Measurements from ENCODE around the gene CCDC187.

CCDC187 gene

DNA sequence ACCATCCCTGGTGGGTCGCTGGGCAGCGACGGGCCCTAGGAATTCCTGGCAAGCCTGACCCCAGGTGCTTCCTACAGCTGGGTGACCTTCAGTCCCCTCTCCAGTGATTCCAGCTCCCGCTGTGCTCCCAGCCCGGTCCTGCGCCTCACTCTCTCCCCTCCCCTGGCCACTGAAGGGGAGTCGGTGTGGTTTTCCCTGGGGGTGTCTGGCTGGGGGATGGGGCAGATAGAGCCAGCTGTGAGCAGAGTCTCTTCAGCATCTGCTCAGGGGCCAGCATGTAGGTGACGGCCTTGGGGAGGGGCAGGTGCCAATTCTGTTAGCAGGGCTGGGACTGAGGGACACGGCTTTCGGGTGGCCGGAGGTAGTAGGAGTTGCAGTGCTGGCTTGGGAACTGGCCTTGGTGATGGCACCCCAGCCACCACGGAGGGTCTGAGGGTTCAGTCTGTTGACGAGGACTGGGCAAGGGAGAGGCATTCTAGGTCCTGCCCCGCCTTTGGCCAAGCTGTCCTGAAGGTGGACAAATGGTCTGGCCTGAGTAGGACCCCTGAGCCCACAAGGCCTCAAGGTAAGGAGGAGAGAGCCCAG is 26.6 kb upstream of the CCDC187 start:
- Histone ChIP-seq H3K9me3 (ENCODE audit: control insufficient read depth, low read depth, low read length) (no peaks in the 10 kb centered on the region), H3K4me1 (ENCODE audit: control insufficient read depth, low read depth, low read length) (peaks cover 11% of the 10 kb centered on the region), H3K4me3 (ENCODE audit: low read length) (no peak overlapping the region), H3K9ac (ENCODE audit: low read length) (no peak overlapping the region), H3K36me3 (ENCODE audit: control insufficient read depth, low read depth, low read length) (no peaks in the 10 kb centered on the region), H3K27ac (ENCODE audit: low read length) (no peak overlapping the region), H3K27me3 (ENCODE audit: control insufficient read depth, insufficient read depth, low read length) (no peaks in the 10 kb centered on the region)

DNA sequence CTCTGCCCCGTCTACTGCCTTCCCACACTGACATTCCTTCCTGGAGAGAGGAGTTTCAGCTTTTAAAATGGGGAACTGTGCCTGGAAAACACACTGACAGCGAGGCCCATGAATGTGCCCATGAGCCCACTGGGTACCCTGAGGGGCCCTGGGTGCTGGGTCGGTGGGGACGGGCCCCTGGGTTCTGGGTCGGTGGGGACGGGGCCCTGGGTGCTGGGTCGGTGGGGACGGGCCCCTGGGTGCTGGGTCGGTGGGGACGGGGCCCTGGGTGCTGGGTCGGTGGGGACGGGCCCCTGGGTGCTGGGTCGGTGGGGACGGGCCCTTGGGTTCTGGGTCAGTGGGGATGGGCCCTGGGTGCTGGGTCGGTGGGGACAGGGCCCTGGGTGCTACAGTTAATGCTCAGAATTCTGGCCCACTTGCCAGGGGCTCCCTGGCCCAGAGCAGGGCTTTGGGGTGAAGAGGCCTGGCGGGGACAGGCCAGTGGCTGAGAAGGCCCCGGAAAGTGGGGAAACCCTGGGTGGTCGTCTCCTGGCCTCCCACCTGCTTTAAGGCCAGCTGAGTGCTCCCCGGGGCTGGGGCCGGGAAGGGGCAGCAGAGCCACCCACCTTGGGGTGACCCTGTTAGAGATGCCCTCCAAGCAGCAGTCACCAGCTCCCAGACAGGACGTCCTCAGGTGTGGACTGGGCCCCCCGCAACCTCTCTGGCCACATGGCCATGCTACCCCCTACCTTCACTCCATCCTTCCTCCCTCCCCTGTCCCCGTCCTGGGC is 25.9 kb upstream of the CCDC187 start:
- Histone ChIP-seq H3K9me3 (ENCODE audit: control insufficient read depth, low read depth, low read length) (no peaks in the 10 kb centered on the region), H3K4me3 (ENCODE audit: low read length) (no peak overlapping the region), H3K27me3 (ENCODE audit: control insufficient read depth, insufficient read depth, low read length) (no peaks in the 10 kb centered on the region), H3K27ac (ENCODE audit: low read length) (no peak overlapping the region), H3K36me3 (ENCODE audit: control insufficient read depth, low read depth, low read length) (no peaks in the 10 kb centered on the region), H3K4me1 (ENCODE audit: control insufficient read depth, low read depth, low read length) (peaks cover 11% of the 10 kb centered on the region), H3K9ac (ENCODE audit: low read length) (no peak overlapping the region)

DNA sequence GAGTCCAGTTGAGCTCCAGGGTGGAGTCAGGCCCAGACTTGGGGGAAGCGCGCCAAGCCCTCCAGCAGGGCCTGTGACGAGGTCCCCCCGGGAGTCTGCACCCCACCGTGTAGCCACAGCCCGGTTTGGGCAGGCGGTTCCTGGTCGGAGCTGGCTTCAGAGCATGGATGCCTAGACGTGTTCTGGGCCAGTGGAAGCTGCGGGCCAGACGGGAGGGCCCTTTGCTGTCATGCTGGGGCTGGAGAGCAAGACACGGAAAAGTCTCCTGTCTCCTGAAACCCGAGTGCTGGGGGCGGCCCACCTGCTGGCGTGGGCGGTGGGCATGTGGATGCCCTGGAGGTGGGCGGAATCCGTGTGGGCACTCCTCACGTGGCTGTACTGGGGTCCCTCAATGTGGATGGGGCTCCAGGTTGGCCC is 25.3 kb upstream of the CCDC187 start:
- no peak overlapping the region for H3K27ac ChIP-seq (ENCODE audit: low read length)
- no peaks in the 10 kb centered on the region for H3K36me3 ChIP-seq (ENCODE audit: control insufficient read depth, low read depth, low read length)
- H3K4me3 ChIP-seq (ENCODE audit: low read length), result no peak overlapping the region
- H3K9ac ChIP-seq (ENCODE audit: low read length), result no peak overlapping the region
- H3K9me3 ChIP-seq (ENCODE audit: control insufficient read depth, low read depth, low read length), result no peaks in the 10 kb centered on the region
- no peaks in the 10 kb centered on the region for H3K27me3 ChIP-seq (ENCODE audit: control insufficient read depth, insufficient read depth, low read length)
- H3K4me1 ChIP-seq (ENCODE audit: control insufficient read depth, low read depth, low read length), result peaks cover 11% of the 10 kb centered on the region

DNA sequence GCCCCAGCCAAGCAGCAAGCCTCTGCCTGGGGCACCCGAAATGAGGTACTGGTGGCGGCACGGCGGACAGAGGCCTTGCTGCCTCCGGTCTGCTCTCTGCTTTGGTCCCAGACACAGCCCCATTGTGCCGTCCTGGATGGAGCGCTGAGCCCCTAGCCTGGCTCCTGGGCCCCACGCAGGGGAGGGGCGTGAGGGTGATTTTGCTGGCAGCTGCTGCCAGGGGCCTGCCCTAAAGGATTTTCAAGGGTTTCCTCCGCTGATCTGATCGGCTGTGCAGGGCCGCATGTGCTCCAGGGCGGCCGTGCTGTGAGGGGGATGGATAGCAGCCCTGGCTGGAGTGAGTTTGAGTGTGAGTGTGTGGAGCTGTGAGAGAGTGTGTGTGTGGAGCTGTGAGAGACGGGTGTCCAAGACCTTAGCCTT is 24.7 kb upstream of the CCDC187 start:
- Histone ChIP-seq H3K9me3 (ENCODE audit: control insufficient read depth, low read depth, low read length) (no peaks in the 10 kb centered on the region), H3K36me3 (ENCODE audit: control insufficient read depth, low read depth, low read length) (no peaks in the 10 kb centered on the region), H3K9ac (ENCODE audit: low read length) (no peak overlapping the region), H3K27ac (ENCODE audit: low read length) (no peak overlapping the region), H3K4me3 (ENCODE audit: low read length) (peak overlapping the region; percentile 48), H3K27me3 (ENCODE audit: control insufficient read depth, insufficient read depth, low read length) (no peaks in the 10 kb centered on the region), H3K4me1 (ENCODE audit: control insufficient read depth, low read depth, low read length) (peaks cover 11% of the 10 kb centered on the region)

DNA sequence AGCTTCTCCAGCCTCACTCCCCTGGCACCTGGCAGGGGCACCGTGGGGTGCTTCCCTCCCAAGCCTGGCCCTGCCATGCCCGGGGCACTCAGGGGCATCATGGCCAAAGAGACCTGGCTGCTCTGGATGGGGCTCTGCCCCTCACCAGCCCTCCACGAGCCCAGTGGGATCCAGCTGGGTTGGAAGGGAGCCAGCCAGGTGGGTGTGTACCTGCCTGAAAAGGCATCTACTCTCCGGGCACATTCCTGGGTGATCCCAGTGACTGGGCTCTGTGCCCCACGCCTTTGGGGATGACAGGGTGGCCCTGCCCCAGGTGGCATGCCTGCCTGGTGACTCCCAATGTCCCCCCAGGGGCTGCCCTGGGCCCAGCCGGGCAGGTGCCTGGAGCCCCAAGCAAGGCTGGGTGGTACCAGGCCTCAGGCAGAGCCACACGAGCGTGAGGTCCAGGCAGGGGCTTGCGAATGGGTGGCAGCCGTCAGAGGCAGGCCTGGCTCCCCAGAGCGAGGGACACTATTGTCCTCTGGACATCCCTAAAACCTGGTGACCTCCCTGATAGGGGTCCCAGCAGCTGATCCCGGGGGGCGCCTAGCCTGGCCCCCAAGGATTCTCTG is 24.2 kb upstream of the CCDC187 start:
- no peaks in the 10 kb centered on the region for H3K36me3 ChIP-seq (ENCODE audit: control insufficient read depth, low read depth, low read length)
- H3K9ac ChIP-seq (ENCODE audit: low read length), result peak overlapping the region; percentile 22
- peaks cover 11% of the 10 kb centered on the region for H3K4me1 ChIP-seq (ENCODE audit: control insufficient read depth, low read depth, low read length)
- H3K27ac ChIP-seq (ENCODE audit: low read length), result no peak overlapping the region
- peak overlapping the region; percentile 48 for H3K4me3 ChIP-seq (ENCODE audit: low read length)
- H3K27me3 ChIP-seq (ENCODE audit: control insufficient read depth, insufficient read depth, low read length), result no peaks in the 10 kb centered on the region
- H3K9me3 ChIP-seq (ENCODE audit: control insufficient read depth, low read depth, low read length), result no peaks in the 10 kb centered on the region

DNA sequence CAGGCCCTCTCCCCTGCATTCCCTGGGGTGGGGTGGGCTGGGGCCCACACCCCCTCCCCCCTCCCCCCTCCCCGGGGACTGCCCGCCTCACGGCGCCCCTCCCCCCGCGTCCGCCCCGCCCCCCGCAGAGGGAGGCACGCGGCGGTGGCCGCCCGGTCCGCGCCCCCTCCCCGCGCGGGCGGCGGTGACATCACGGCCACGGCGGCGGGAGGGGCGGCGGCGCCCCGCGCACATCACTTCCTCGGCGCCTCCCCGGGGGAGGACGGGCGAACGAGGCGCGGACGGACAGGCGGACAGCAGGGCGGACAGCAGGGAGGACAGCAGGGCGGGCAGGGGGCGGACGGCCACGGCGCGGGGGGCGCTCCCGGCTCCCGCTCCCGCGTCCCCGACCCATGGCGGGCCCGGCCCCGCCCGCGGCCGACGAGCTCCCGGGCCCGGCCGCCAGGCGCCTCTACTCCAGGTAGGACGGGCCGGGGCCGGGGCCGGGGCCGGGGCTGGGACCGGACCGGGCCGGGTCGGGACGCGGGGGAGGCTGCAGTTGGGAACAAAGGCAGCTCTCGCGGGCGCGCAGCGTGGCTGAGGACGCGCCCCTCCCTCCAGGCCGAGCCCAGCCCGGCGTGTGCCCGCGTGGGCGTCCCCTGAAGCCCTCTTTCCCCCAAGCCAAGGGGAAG is 23.5 kb upstream of the CCDC187 start, which contains the start of gene GPSM1:
Gene GPSM1 (plus strand): TSS at position 236 of the 671 bp plus-strand sequence. CDS start 157 bp downstream, at position 393.
- no peak within 1 kb of the TSS for H3K27ac ChIP-seq (ENCODE audit: low read length)

DNA sequence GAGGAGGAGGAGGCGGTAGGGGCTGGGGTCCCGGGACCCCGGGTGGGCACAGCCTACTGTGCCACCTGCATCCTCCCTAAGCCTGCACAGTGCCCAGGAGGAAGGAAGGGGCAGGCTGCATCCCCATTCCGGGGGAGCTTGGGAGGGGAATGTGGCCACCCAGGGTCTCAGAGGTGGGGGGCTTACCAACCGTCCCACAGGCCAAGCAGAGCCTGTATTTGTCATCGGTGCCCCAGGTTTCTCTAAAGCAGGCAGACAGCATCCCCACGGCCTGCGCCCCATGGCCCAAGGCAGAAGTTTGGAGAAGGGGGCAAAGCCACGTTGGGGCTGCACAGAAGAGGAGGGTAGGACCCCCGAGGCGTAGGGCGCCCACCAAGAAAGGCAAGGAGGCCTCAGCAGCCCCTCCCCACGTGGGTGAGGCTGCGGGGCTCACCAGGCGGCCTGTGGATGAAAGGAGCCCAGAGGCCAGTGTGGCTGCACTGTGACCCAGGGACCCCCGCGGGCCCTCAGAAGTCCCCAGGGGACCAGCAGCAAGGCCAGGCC is 22.9 kb upstream of the CCDC187 start:
- Histone ChIP-seq H3K36me3 (ENCODE audit: control insufficient read depth, low read depth, low read length) (no peaks in the 10 kb centered on the region), H3K9ac (ENCODE audit: low read length) (no peak overlapping the region), H3K4me3 (ENCODE audit: low read length) (no peak overlapping the region), H3K27ac (ENCODE audit: low read length) (no peak overlapping the region), H3K9me3 (ENCODE audit: control insufficient read depth, low read depth, low read length) (no peaks in the 10 kb centered on the region), H3K27me3 (ENCODE audit: control insufficient read depth, insufficient read depth, low read length) (no peaks in the 10 kb centered on the region), H3K4me1 (ENCODE audit: control insufficient read depth, low read depth, low read length) (peaks cover 11% of the 10 kb centered on the region)

More for the DNA sequence above, 23.5 kb upstream of the CCDC187 start, which contains the start of gene GPSM1:
- Histone ChIP-seq H3K27me3 (ENCODE audit: control insufficient read depth, insufficient read depth, low read length) (no peaks in the 10 kb centered on the region), H3K4me3 (ENCODE audit: low read length) (peak within 1 kb of the TSS; percentile 48), H3K4me1 (ENCODE audit: control insufficient read depth, low read depth, low read length) (peaks cover 11% of the 10 kb centered on the region), H3K9ac (ENCODE audit: low read length) (peak within 1 kb of the TSS; percentile 22), H3K36me3 (ENCODE audit: control insufficient read depth, low read depth, low read length) (no peaks in the 10 kb centered on the region), H3K9me3 (ENCODE audit: control insufficient read depth, low read depth, low read length) (no peaks in the 10 kb centered on the region)

DNA sequence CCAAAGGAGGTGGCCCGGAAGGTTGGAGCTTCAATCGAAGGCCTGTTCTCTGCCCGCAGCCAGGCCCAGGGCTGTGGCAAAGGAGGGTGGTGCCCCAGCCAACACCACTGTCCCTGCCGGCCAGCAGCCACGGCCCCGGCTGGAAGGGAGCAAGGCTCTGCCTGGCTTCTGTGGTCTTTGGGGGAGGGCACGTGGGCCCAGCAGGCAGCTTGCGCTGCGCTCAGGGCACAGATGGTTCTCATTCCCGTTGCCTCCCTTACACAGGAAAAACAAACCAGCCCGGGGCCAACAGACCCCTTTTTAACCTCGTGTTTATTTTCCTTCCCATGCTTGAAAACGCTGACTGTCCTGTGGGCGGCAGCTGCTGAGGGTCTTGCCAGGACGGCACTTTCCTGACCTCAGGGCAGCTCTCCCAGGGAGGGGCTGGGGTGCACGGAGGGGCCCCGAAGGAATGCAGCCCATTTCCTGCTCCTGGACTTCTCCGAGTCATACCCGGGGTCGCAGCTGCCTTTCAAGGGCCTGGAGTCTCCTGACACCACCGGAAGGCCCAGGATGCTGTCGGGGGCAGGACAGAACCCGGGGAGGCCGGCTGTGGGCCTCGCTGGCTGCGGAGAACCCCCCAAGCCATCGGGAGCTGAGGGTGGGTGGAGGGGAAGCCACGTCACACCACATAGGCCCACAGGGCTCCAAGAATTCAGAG is 22.3 kb upstream of the CCDC187 start:
- no peaks in the 10 kb centered on the region for H3K27me3 ChIP-seq (ENCODE audit: control insufficient read depth, insufficient read depth, low read length)
- H3K36me3 ChIP-seq (ENCODE audit: control insufficient read depth, low read depth, low read length), result no peaks in the 10 kb centered on the region
- H3K9me3 ChIP-seq (ENCODE audit: control insufficient read depth, low read depth, low read length), result no peaks in the 10 kb centered on the region
- peaks cover 11% of the 10 kb centered on the region for H3K4me1 ChIP-seq (ENCODE audit: control insufficient read depth, low read depth, low read length)
- no peak overlapping the region for H3K9ac ChIP-seq (ENCODE audit: low read length)
- H3K4me3 ChIP-seq (ENCODE audit: low read length), result no peak overlapping the region
- H3K27ac ChIP-seq (ENCODE audit: low read length), result no peak overlapping the region

DNA sequence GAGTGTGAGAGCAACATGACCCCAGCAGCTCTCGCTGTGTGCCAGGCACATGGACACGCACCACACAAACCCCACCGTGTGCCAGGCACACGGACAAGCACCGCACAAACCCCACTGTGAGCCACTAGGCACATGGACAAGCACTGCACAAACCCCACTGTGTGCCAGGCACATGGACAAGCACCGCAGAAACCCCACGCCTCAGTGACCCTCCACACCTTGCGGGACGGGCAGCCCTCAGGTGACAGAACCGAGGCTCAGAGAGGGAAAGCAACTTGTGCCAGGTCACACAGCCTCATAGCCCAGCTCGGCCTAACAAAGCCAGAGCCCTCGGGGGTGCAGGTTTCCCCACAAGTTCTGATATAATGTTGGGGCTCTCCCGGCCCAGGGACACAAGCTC is 21.5 kb upstream of the CCDC187 start:
- no peaks in the 10 kb centered on the region for H3K27me3 ChIP-seq (ENCODE audit: control insufficient read depth, insufficient read depth, low read length)
- peaks cover 11% of the 10 kb centered on the region for H3K4me1 ChIP-seq (ENCODE audit: control insufficient read depth, low read depth, low read length)
- no peak overlapping the region for H3K9ac ChIP-seq (ENCODE audit: low read length)
- no peaks in the 10 kb centered on the region for H3K36me3 ChIP-seq (ENCODE audit: control insufficient read depth, low read depth, low read length)
- no peak overlapping the region for H3K27ac ChIP-seq (ENCODE audit: low read length)
- H3K4me3 ChIP-seq (ENCODE audit: low read length), result no peak overlapping the region
- H3K9me3 ChIP-seq (ENCODE audit: control insufficient read depth, low read depth, low read length), result no peaks in the 10 kb centered on the region

DNA sequence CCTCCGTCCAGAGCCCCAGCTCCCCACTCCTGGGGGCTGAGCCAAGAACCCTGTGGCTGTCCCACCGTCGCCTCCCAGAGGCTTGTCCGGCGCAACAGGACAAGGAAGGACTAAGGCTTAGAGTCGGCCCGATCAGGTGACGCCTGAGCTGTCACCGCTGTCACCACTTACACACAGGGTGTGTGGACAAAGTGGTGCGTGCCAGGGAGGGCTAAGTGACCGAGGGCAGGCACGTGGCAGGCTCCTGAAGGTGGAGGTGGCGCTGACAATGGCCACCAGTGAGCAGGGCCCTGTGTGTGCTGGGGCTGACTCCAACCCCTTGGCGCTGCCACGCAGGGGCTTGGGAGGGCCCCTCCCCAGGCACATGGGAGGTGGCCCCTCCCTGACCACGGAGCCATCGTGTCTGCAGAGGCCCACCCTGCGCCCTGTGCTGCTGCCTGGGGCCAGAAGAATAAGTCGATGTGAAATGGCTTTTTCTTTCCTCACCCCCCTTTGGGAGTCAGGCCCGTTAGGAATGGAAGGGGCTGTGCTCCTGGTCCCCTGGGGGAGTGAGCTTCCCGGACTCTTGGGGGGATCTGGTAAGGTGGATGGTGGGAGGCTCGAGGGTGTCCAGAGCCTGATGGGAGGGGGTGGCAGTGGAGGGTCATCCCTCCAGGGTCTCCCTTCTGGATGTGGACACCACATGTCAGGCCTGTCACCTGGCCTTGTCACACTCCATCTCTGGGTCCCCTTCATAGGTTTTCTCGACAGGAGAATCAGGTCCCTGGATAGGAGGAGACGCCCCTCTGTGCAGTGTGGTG is 20.8 kb upstream of the CCDC187 start:
- H3K27me3 ChIP-seq (ENCODE audit: control insufficient read depth, insufficient read depth, low read length), result no peaks in the 10 kb centered on the region

More for the DNA sequence above, 20.8 kb upstream of the CCDC187 start:
- H3K36me3 ChIP-seq (ENCODE audit: control insufficient read depth, low read depth, low read length), result no peaks in the 10 kb centered on the region
- no peak overlapping the region for H3K27ac ChIP-seq (ENCODE audit: low read length)
- no peak overlapping the region for H3K4me3 ChIP-seq (ENCODE audit: low read length)
- H3K4me1 ChIP-seq (ENCODE audit: control insufficient read depth, low read depth, low read length), result peaks cover 11% of the 10 kb centered on the region
- no peaks in the 10 kb centered on the region for H3K9me3 ChIP-seq (ENCODE audit: control insufficient read depth, low read depth, low read length)
- no peak overlapping the region for H3K9ac ChIP-seq (ENCODE audit: low read length)

Measured in iPS-18a (cell line).